Keratinocyte (primary cell): ENCODE measurements around the gene TPCN1. TPM values are rescaled to one million over a fixed set of nuclear protein-coding genes. Genes with fewer than 3 reads are reported as not detected.
A peak's percentile ranks its signal among the peaks of the same experiment; 100 is the strongest.

Experiments used
- DNase-seq: peaks from one replicate; pipeline ENCODE4 v3.0.0-alpha.2; 2011; ENCODE audit warnings: low read depth, missing footprints, low spot score
- FAIRE-seq: peaks from 2 replicates; lab custom pipeline; 2011; peaks lifted over from hg19 to GRCh38; lab: Jason Lieb, UNC
- H2AFZ ChIP-seq: 2 replicates; pipeline ENCODE4 v1.6.0; 2012; ENCODE audit warnings: low read length, control low read depth, inconsistent platforms; ENCODE audit not compliant: control insufficient read depth
- H3K27ac ChIP-seq: 2 replicates; pipeline ENCODE4 v1.5.1; 2011; ENCODE audit warnings: low read length; ENCODE audit not compliant: control insufficient read depth, insufficient read depth
- H3K27me3 ChIP-seq: 3 replicates; pipeline ENCODE4 v1.6.0; 2011; ENCODE audit warnings: low read length; ENCODE audit not compliant: control insufficient read depth, insufficient read depth; ENCODE audit errors: extremely low read depth
- H3K36me3 ChIP-seq, 2 experiments: 2 replicates in 1 of 2; 3 replicates in 1 of 2; pipeline ENCODE4 v1.5.1; 2011; ENCODE audit warnings: low read length in 2 of 2, mild to moderate bottlenecking in 1 of 2; ENCODE audit not compliant: control insufficient read depth in 2 of 2, insufficient read depth in 2 of 2; ENCODE audit errors: extremely low read depth in 1 of 2
- H3K4me1 ChIP-seq: 3 replicates; pipeline ENCODE4 v1.5.1; 2011; ENCODE audit warnings: low read length; ENCODE audit not compliant: control insufficient read depth, insufficient read depth; ENCODE audit errors: extremely low read depth
- H3K4me2 ChIP-seq: 3 replicates; pipeline ENCODE4 v1.6.0; 2011; ENCODE audit warnings: low read depth, low read length; ENCODE audit not compliant: control insufficient read depth, insufficient read depth; ENCODE audit errors: extremely low read depth
- H3K4me3 ChIP-seq, 3 experiments: fragments of 200-600 bp in 1 of 3; sonication (generic) in 1 of 3; 2 replicates in 2 of 3; 3 replicates in 1 of 3; pipeline ENCODE4 v1.5.1; 2011 to 2016; ENCODE audit warnings: low read length in 3 of 3, mild to moderate bottlenecking in 3 of 3, control low read depth in 2 of 3, inconsistent platforms in 1 of 3, low read depth in 1 of 3, mixed read lengths in 1 of 3, mixed run types in 1 of 3, moderate library complexity in 1 of 3; ENCODE audit not compliant: control insufficient read depth in 2 of 3, insufficient read depth in 2 of 3; ENCODE audit errors: extremely low read depth in 1 of 3
- H3K79me2 ChIP-seq: 2 replicates; pipeline ENCODE4 v1.6.0; 2012; ENCODE audit warnings: low read length; ENCODE audit not compliant: control insufficient read depth, insufficient read depth
- H3K9ac ChIP-seq: 3 replicates; pipeline ENCODE4 v1.6.0; 2011; ENCODE audit warnings: low read length; ENCODE audit not compliant: control insufficient read depth, insufficient read depth; ENCODE audit errors: extremely low read depth
- H3K9me1 ChIP-seq: 3 replicates; pipeline ENCODE4 v1.6.0; 2011; ENCODE audit warnings: low read length; ENCODE audit not compliant: control insufficient read depth, insufficient read depth; ENCODE audit errors: extremely low read depth
- H3K9me3 ChIP-seq: 2 replicates; pipeline ENCODE4 v1.5.1; 2012; ENCODE audit warnings: low read depth, low read length; ENCODE audit not compliant: control insufficient read depth
- H4K20me1 ChIP-seq: 3 replicates; pipeline ENCODE4 v1.6.0; 2011; ENCODE audit warnings: low read length; ENCODE audit not compliant: control insufficient read depth, insufficient read depth; ENCODE audit errors: extremely low read depth
- EZH2 ChIP-seq: IDR thresholded peaks from one replicate; pipeline ENCODE4 v1.6.1; 2012; ENCODE audit warnings: inconsistent platforms, mild to moderate bottlenecking, low read length, moderate library complexity
- dilution Hi-C: fragments of 300-500 bp; cut with MboI; formaldehyde crosslinking; loops from one replicate; pipeline ENCODE4 v1.7.0; 2020; ENCODE audit warnings: low sequenced_read_pairs; ENCODE audit not compliant: extremely low pct_ligation_motif_present
- polyA plus RNA-seq, 5 experiments: library from polyadenylated mRNA; depleted of rRNA in 3 of 5; stranded (reverse) in 3 of 5; stranded (forward) in 1 of 5; unstranded in 1 of 5; fragments of >200 nt; gene quantifications; 1 replicate in 1 of 5; 2 replicates in 3 of 5; 3 replicates in 1 of 5; pipeline versions ENCODE4 v1.2.1 to v1.2.3, GENCODE V29; 2011 to 2012; ENCODE audit warnings: missing spikeins in 2 of 5, low read depth in 1 of 5, low replicate concordance in 1 of 5
- TF ChIP-seq, protein P1 (sequence below), 3 experiments: IDR thresholded peaks in 1 of 3; conservative IDR thresholded peaks in 1 of 3; optimal IDR thresholded peaks in 1 of 3; 2 replicates in 2 of 3; 3 replicates in 1 of 3; pipeline versions ENCODE3 to v1.5.1; 2011; ENCODE audit warnings: low read length in 3 of 3, mild to moderate bottlenecking in 3 of 3, moderate library complexity in 2 of 3, control low read depth in 1 of 3, inconsistent platforms in 1 of 3; ENCODE audit not compliant: insufficient read depth in 2 of 3; ENCODE audit errors: extremely low read depth in 1 of 3

TPCN1 gene
- polyA plus RNA-seq, 1 donor (not counting 4 experiments of a cell fraction or from before 2014, with no cell fraction given) = 6.8 TPM

DNA sequence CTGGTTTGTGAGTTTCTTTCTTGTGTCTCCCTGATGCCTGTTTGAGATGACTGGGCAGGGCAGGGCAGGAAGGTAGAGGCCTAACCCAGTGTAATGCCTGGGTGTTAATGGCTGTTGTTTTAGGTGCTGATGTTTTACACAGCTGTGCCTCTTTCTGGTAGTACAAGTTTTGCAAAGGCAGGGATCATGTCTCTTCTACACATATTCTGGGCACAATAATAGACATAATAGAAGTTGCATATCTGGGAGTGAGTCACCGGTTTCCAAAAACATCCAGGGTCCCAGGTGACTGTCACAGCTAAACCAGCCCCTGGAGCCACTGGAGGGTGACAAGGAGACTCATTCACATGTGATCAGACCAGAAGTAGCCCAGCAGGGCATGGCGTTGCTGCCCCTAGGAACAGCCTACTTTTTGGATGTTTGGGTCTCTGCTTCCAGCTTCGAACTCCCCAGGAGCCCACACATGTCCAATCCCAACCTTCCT is 18.1 kb downstream of the TPCN1 start:
- Histone ChIP-seq H3K9me3 (no peaks in the 10 kb centered on the region), H3K9me1 (no peaks in the 10 kb centered on the region), H2AFZ (no peak overlapping the region), H3K9ac (peak overlapping the region; percentile 23), H3K36me3 (no peaks in the 10 kb centered on the region), H3K4me1 (peaks cover 38% of the 10 kb centered on the region), H4K20me1 (no peaks in the 10 kb centered on the region), H3K79me2 (no peaks in the 10 kb centered on the region), H3K27ac (peak overlapping the region; percentile 16), H3K4me3 (no peak overlapping the region), H3K4me2 (no peak overlapping the region), H3K27me3 (no peaks in the 10 kb centered on the region)
- FAIRE-seq (no peak), DNase-seq (no peak)
- dilution Hi-C loops = no loop called here
- no peak for TF ChIP-seq EZH2
- TF ChIP-seq, protein P1, sequence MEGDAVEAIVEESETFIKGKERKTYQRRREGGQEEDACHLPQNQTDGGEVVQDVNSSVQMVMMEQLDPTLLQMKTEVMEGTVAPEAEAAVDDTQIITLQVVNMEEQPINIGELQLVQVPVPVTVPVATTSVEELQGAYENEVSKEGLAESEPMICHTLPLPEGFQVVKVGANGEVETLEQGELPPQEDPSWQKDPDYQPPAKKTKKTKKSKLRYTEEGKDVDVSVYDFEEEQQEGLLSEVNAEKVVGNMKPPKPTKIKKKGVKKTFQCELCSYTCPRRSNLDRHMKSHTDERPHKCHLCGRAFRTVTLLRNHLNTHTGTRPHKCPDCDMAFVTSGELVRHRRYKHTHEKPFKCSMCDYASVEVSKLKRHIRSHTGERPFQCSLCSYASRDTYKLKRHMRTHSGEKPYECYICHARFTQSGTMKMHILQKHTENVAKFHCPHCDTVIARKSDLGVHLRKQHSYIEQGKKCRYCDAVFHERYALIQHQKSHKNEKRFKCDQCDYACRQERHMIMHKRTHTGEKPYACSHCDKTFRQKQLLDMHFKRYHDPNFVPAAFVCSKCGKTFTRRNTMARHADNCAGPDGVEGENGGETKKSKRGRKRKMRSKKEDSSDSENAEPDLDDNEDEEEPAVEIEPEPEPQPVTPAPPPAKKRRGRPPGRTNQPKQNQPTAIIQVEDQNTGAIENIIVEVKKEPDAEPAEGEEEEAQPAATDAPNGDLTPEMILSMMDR (optimal IDR thresholded peaks at IDR 0.05 in 1 of 3, IDR thresholded peaks at IDR 0.05 in 1 of 3, conservative IDR thresholded peaks at IDR 0.05 in 1 of 3; ENCODE audit: extremely low read depth in 1 of 3, insufficient read depth in 2 of 3, low read length in 3 of 3) = no peak

DNA sequence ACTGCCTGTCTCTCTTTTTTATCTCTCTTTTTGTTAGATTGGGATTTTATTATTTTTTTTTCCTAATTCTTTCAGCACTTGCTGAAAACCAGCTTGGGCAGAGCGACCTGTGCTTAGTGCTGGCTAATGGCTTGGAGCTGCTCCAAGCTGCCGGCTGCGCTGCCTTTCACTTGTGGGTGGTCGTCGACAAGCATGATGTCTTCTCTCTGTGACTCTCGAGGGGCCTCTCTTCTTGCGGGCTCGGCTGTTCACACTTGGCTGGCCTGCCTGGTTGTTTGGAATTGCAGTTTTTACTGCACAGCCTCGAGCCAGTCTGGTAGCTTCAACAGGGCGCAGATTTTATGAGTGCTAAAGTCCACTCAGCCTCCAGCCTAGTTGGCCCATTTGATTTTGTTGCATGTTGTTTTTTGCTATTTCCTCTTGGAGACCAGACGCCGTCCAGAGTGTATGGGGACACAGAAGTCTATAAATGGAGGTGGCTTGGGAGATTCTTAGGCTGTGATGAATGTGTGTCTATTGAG is 18.6 kb downstream of the TPCN1 start:
- dilution Hi-C loops = no loop called here
- H3K79me2 ChIP-seq = no peaks in the 10 kb centered on the region
- no peak overlapping the region for H3K4me3 ChIP-seq
- H3K9me3 ChIP-seq = no peaks in the 10 kb centered on the region
- H3K27me3 ChIP-seq = no peaks in the 10 kb centered on the region
- no peak for FAIRE-seq
- H4K20me1 ChIP-seq = no peaks in the 10 kb centered on the region
- H3K4me2 ChIP-seq = no peak overlapping the region
- TF ChIP-seq, protein P1 (optimal IDR thresholded peaks at IDR 0.05 in 1 of 3, IDR thresholded peaks at IDR 0.05 in 1 of 3, conservative IDR thresholded peaks at IDR 0.05 in 1 of 3; ENCODE audit: extremely low read depth in 1 of 3, insufficient read depth in 2 of 3, low read length in 3 of 3) = no peak
- TF ChIP-seq EZH2 = no peak
- H3K9me1 ChIP-seq = no peaks in the 10 kb centered on the region
- H3K9ac ChIP-seq = no peak overlapping the region
- peaks cover 43% of the 10 kb centered on the region for H3K4me1 ChIP-seq
- H2AFZ ChIP-seq = no peak overlapping the region
- H3K27ac ChIP-seq = no peak overlapping the region
- no peak for DNase-seq
- no peaks in the 10 kb centered on the region for H3K36me3 ChIP-seq
